Bone marrow (tissue), 2 donors: ENCODE measurements around the gene CLDN22.

Experiments used
- DNase-seq, 2 donors: peaks; one replicate each; lab custom pipeline; 2025; lab: John Stamatoyannopoulos, UW

CLDN22 gene

DNA sequence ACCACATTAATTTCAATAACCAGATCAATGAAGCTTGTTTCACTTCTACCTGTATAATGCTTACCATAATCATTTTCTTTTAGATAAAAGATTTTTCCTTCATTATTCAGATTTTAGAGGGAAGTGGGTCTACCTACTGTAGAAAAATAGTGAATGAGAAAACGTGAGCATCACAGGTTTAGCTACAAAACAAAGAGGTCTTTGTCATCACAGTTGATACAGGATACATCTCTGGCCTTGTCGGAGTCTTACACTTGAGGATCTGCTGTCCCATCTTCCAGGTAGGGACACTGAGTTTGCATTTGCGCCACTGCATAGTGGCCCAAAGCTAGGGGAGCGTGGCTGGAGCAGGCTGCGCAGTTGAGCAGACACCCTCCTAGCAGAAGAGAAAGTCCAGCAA, 1.4 kb upstream of the CLDN22 start:
- DNase-seq, result no peak

DNA sequence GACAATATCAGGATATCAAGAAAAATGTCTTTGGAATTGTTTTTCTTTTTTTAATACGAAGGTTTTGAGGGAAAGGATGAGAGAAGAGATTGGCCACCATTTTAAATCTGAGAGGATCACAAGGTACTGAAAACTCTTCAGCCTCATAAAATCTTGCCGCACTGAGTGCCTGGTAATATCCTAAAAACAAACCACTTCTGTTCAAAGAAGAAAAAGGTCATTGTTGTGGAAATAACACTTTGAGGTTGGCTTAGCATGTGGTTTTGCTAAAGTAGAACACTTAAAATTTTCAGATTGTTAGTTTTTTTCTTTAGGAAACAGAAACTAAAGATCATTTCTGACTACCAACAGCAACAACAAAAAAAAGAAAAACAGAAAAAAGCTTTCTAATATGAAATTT, 1.0 kb upstream of the CLDN22 start:
- no peak for DNase-seq

DNA sequence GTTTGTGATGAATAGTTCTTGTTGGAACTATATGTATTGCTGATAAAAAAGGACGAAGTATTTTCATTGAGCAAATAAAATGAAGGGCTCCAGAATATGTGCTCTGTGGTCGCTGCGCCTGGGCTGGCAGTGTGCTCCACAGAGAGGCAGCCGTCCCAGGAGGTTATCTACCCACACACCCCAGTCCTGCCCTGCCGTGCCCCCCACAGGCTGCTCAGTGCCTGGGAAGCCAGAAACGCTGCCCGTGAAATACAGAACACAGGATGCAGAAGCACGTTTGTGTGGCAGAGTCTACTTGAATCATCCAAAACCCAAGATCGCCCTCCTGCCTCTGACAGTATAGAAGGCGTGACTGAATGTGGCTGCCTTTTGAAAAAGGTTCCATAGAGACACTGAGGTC, 1.4 kb downstream of the CLDN22 start:
- no peak for DNase-seq

DNA sequence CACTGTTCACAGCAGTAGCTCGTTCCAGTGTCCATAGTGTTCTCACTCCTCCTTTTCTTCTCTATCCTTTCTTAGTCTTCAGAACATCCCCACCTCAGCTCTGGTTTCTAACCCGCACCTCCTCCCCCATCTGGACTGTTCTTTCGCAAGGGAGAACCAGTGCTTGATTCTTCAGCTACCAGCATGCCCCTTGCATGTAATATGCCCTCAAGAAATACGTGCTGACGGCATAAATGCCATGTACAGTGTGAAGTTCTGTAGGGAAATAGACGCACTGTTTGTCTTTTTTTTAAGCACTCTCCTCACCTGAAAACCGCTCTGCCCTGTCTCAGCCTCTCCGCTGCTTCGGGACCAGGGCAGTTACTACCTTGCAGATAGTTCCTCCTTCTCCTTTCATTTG, 5.3 kb downstream of the CLDN22 start:
- no peak for DNase-seq

DNA sequence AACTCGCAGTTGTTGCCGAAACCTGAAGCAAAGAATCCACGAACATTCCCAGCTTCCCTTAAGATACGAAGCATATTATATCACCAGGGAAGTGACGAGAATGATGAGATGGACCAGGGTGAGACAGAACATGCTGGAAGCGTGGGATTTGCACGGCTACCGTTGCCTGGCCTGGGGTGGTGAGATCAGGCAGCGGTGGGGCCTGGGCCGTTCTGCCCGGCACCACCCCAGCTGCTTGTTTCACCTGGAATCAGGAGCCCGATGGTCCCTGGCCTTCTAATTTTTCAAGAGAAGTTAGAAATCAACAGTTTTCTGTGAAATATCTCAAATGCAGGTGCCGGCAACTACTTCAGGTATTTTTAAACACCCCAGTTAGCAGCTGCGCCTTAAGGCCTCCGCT, 5.7 kb downstream of the CLDN22 start:
- no peak for DNase-seq

DNA sequence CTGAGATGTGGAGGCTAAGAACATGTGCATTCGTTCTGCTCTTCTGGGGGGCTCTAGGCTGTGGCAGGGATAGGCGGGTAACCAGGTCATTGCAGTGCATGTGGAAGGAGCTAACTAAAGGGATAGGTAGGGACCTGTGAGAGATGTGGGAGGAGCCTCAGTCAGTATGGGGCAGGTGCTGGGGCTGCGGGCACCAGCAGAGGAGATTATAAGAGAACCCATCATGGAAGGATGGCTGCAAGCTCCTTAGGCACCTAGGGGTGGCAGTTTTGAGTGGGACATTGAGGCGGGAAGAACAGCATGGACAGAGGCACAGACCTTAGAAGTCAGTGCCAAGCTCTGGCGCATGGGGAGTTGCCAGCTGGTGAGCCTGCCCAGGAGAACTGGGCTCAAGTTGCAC, 7.2 kb downstream of the CLDN22 start:
- no peak for DNase-seq

DNA sequence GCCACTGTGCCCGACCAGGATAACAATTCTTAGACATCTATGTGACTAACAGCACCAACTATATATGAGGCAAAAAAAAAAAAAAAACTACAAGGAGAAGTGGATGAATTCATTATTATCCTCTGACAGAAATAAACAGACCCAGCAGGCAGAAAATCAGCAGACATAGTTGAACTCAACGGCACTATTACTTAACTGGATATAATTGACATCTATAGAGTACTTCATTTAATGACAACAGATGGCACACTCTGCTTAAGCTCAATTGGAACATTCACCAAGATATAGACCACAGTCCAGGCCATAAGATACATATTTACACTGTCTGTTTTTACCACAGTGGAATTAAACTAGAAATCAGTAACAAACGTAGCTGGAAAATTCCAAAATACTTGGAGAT, 13.3 kb downstream of the CLDN22 start:
- no peak for DNase-seq

DNA sequence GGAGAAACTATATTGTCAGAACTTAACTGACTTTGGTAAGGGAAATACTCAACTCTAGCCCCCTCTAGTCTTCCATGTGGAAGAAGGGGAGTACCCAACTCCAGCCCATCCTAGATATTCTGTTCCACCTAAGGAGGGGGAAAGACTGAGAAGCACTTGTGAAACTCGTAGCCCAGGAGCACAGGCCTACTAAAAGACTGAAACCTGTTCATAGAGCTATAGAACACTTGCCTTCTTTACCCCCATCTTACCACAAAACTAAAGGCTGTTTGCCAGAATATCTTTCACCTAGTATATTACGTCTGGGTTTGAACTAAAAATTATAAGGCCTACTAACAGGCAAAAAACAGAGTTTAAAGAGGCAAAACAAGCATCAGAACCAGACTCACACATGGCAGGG, 15.5 kb downstream of the CLDN22 start:
- no peak for DNase-seq

DNA sequence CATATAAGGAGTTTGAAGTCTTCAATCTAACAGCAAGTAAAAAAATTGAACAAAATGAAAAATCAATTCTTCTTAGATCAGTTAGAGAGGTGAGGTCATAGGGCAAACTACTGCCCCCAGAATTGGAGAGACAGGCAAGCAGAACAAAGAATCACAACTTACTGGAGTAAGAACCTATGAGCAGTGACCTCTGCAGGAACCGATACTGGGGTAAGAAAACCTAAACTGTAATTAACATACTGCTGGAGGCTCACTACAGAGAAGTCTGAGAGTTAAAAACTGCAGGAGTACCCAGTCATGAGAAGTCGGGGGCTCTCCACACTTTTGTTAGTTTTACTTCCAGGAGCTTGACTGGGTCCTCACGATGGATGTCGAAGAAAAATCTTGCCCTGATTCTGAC, 16.0 kb downstream of the CLDN22 start:
- DNase-seq, result no peak

DNA sequence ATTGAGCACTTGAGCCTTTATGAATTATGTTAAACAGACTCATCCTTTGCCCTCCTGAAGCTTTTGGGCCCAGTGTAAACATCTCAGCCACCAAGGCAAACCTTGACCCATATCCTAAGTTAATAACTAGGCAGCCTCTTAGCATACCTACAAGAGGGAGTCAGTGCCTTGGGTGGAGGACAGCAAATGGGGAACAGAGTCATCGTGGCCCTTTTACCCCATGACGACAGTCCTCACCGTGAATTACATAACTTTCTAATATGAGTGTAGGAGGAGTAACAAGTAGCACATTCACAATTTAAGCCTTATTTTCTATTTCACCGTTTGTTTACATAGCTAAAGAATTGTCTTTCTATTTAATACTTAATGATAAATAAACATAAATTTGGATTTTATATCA, 16.8 kb downstream of the CLDN22 start:
- no peak for DNase-seq

DNA sequence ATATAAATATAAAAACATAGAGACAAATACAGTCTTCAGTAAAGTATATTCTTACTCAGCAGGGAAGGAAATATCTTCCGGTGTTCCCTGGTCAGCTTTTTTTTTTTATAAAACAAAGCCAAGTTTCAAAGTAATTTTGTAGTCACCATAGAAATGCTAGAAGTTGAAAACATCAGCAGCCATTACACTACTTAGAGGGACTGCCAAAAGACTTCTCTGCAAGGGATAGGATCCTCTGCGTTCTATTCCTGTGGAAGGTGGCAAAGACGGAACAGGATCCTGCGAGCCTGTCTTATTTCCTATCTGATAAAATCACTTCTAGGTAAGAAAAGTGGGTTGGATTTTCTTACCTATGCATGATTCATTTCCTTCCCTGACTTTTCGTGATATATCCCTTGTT, 19.4 kb downstream of the CLDN22 start:
- no peak for DNase-seq

DNA sequence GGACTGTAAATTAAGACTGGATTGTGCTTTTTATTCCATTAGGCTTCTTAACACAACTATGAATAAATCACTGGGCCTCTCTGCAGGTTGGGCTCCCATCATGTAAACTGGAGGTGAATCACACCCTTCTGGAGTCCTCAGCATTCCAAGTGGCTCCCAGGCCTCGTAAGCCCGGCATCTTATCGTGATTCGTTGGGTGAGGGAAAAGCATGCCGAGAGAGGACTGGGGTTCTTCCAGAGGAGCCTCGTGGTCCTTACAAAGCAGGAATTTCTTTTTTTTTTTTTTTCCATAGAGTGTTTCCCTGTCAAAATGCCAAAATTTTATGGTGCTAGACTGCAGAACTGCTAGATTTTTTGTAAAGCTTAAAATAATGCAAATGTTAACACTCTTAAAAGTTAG, 20.0 kb downstream of the CLDN22 start:
- no peak for DNase-seq

DNA sequence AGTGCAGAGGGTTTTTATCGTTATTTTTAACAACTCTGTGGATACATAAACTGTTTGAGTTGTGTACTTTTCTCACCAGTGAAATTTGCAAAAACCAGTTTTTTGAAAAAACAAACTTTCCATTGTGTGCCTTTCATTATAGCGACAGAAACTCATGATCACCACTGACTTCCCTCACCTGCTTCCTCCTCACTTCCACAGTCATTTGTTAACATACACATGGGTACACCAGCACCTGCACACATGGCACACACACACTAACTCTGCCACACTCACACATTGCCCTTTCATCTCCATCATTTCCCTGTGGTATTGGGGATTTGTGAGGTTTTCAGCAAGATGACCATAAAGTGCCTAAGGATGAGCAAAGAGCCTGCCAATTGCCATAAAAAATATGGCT, 20.6 kb downstream of the CLDN22 start:
- no peak for DNase-seq

DNA sequence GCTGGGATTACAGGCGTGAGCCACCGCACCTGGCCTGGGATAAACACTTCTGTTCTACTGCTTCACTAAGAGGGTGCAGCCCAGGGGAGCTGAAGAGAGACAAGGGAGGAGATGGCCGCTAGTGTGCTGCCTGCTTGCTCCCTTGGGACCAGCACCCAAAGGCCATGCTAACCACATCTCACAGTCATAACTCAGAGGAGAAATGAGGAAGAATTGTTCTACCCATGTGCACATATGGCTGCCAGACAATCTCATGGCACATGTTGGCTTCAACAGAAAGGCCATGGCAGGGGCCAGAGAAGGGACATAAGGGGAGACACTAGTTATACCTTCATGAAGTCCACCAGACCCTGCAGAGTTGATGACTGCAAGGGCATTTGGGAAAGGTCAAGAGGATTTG, 22.4 kb downstream of the CLDN22 start:
- DNase-seq, result no peak

DNA sequence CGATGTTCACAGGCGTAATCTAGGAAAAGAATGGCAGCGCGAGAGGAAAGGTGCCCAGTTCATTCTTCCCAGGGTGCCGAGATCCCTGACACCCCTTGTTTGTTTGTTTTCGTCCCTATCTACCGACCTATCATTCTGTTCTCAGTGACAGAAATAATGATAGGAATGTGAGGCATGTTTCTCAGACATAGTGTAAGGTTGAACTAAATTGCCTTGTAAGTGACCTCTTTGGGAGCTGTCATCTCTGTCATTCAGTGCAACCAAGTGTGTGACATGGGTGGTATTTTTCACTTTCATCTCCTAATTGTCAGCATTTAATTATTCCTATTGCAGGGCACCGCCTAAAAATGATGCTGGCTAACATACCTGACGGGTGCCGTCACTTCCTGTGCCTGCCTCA, 24.4 kb downstream of the CLDN22 start:
- DNase-seq, result no peak

DNA sequence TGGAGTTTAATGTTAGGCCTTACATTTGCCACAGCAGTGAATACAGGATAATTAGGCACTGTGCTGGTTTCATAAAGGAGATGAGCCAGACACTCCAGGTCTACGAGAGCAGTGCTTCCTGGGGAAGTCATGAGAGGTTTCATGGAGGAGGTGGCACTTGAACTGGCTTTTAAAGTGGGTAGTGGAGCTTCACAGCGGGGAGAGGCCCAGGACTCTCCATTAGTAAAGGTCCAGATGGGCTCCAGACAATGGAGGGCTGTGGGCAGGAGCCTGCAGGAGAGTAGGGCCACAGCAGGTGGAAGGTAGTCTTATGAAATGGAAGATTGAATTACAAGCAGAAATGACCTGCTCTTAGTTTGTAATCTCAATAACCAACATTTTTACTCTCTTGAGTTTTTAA, 29.0 kb downstream of the CLDN22 start:
- no peak for DNase-seq

DNA sequence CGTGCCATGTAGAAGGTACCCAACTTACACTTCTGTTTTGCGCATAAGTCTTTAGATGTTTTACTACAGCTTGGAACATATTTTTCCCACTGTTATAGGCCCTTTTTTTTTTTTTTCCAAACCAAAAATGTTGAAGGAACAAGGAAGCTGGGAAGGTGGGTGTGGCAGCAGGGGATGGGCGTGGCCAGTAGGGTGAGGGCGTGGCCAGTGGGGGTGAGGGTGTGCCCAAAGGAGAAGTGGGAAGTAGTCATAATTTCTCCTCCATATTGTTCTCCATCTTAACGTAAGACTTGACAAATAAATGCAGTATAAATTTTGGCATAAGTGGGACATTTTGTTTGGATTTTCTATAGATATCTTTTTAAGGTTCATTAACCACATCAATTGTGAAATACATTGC, 30.4 kb downstream of the CLDN22 start:
- no peak for DNase-seq

DNA sequence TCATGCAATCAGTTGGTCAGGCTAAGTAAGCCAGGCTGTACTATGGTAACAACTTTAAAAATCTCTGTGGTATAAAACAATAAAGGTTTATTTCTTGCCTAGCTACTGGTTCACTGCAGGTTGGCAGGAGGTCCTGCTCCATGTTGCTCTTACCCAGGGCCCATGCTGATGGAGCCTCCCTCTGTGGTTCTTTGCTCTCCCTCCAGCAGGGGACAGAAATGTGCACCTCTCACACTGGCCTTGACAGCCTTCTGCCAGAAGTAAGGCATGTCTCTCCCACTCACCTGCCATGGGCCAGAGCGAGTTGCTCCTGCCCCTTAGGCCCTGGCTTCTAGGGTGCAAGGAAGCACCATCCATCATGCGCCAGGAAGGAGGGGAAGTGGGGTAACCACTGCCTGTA, 31.1 kb downstream of the CLDN22 start:
- no peak for DNase-seq

DNA sequence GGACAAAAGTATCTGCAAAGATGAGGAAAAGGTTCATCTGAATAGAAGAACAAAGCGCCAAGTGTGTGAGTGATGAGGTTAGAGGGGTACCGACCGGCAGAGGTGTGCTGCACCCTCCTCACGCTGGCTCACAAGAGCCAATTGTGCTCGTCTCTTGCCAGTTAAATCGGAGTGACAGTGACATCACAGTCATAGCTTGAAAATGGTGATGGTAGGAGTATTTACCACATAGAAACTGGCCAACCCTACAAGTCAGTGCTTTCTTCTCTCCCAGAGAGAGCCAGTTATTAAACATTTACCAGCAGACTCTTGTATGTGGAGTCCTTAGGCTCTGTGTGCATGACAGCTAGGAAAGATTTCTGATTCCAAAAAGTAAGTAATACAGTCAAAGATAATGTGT, 32.4 kb downstream of the CLDN22 start:
- DNase-seq, result no peak

DNA sequence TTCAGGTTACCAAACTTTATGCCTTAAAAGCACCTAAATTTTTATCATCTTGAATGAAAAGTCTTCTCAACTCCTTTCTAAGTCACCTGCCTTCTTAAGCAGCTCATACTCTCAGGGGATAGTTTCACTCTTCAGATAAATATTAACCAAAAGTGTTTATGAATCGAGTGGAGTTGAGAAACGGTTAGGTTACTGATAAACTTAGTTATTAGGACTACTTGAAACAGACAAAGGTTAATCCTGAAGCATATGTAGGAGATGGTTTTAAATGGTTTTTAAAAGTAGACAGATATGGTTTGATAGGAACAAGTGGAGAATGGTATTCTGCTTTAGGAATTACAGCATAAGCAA, 32.8 kb downstream of the CLDN22 start:
- no peak for DNase-seq

DNA sequence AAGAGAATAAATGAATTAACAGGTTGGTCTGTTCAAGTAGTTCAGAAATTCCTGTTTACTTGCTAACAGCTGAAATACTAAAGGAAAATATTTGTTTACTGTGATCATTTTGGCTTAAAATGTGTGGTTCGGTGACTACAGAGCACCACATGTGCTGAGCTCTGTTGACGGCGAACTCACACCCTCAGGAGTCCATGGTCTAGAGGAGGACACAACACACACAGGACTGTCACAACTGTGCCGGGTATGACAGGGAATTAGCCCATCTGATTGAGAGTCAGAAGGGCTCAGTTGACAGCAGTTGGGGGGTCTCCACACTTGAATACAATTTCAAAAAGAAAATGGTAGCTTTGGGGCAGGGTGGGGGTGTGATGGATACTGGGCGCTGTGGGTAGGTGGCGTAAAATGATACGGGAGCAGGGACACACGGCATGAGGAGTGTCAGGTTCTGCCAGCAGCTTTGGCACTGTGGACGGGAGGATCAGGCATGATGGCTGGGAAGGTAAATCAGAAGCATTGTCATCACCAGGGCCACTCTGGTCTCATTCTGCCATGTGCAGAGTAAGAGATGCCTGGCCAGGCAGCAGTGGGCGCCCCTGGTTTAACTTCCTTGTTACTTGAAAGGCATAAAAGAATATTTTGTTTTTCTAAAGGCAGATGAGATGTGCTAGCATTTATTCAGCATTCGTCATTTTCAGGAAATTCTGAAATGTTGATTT, 33.3 kb downstream of the CLDN22 start:
- no peak for DNase-seq

DNA sequence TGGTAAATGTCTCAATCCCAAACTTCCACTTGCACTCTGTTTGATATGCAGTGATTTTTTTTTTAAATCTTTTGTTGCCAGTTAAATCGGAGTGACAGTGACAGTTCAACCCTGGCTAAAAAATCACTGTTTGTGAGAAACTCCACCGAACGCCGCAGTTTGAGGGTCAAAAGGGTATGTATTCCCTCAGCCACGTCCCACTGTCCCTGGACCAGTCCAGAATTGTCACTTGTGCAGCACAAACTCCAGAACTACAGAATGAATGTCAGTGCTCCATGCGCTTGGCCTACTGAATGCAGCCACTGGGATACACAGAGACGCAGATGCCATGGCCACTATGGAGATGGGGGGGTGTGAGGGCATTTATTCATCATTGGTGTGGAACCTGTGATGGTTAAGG, 34.2 kb downstream of the CLDN22 start:
- DNase-seq, result no peak

DNA sequence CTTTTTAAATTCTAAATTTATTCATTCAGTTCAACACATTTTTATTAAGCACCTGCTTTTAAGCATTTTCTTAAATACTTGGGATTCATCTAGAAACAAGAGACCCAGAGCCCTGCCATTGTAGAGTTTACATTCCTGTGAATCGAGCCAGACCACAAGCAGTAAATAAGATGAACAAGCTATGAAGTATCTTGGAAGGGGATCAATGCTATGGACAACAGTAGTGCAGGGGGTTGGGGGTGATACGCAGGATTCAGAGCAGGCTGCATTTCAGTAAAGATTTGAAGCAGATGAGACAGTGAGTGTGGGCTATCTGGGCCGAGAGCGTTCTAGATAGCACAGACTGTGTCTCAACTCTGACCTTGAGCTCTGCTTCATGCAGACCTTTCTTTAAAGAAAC, 35.1 kb downstream of the CLDN22 start:
- DNase-seq, result no peak

DNA sequence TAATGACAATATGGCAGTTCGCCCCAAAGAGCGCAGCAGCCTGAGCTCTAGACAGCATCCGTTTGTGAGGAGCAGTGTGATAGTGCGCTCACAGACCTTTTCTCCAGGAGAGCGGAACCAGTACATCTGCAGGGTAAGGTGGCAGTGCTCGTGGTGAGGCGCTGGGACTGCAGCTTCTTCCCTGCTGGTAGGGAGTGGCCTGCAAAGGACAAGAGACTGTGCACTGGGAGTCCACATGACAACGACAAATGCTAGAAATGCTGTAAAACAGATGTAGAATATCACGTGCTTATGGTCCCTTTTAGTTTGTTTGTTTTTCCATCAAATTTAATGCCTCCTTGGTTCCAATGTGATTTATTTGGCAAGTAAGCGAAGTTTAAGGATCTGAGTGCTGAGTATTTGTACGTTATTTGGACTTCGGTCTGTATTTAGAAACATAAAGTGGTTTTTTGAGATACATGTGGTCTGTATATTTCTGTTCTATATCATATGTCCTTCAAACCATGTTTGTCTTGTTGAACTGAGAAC, 35.8 kb downstream of the CLDN22 start:
- DNase-seq, result no peak

DNA sequence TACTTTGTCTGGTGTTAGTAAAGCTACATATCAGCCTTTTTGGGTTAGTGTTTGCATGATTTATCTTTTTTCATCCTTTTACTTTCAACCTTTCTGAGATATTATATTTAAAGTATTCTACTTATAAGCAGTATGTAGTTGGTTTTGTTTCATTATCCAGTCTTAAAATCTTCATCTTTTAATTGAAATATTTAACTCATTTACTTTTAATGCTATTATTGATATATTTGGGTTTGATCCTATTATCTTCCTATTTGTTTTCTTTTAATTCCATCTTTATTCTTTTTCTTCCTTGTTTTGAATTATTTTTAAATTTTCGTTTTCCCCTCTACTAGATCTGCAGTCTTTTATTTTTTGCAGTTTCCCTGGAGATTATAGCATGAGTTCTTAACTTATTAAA, 44.0 kb downstream of the CLDN22 start:
- DNase-seq, result no peak
